HEK293 (cell line): ENCODE data around the gene MGMT.

Source experiments
- CTCF ChIA-PET: fragments of 350-600 bp; formaldehyde crosslinking; extraction: SDS; loops from one replicate; lab custom pipeline; 2021; ENCODE audit warnings: antibody characterized with exemption; lab: Yijun Ruan, JAX
- POLR2A ChIA-PET: fragments of 300-600 bp; formaldehyde crosslinking; extraction: SDS; loops from one replicate; lab custom pipeline; 2020; ENCODE audit warnings: antibody characterized with exemption, inconsistent platforms; lab: Yijun Ruan, JAX
- H3K27ac ChIP-seq: fragments of 200-500 bp; sonication (Bioruptor generic); 2 replicates; pipeline ENCODE4 v1.5.1; 2014; ENCODE audit warnings: low read depth, low read length, control low read depth, inconsistent platforms; ENCODE audit errors: extremely low read depth
- H3K36me3 ChIP-seq, 2 experiments: fragments of 200-500 bp in 1 of 2; sonication (Bioruptor generic) in 1 of 2; 1 replicate in 1 of 2; 2 replicates in 1 of 2; pipeline ENCODE4 v1.5.1; 2014 to 2017; ENCODE audit warnings: inconsistent platforms in 2 of 2, low read length in 2 of 2; ENCODE audit not compliant: control insufficient read depth in 2 of 2, insufficient read depth in 1 of 2
- H3K4me1 ChIP-seq: fragments of 200-500 bp; sonication (Bioruptor generic); 2 replicates; pipeline ENCODE4 v1.5.1; 2014; ENCODE audit warnings: mild to moderate bottlenecking, low read length, inconsistent platforms; ENCODE audit not compliant: control insufficient read depth, insufficient read depth
- H3K4me3 ChIP-seq: 2 replicates; pipeline ENCODE4 v1.5.1; 2011; ENCODE audit warnings: low read depth, mild to moderate bottlenecking, control low read depth, low read length, moderate library complexity
- H3K9me3 ChIP-seq: fragments of 200-500 bp; sonication (Bioruptor generic); 2 replicates; pipeline ENCODE4 v1.5.1; 2014; ENCODE audit warnings: low read depth, low read length, inconsistent platforms; ENCODE audit not compliant: control insufficient read depth, insufficient read depth
- GLI4 ChIP-seq: fragments of 450-650 bp; formaldehyde crosslinking; IDR thresholded peaks from 2 replicates; pipeline ENCODE4 v1.5.1; 2016; ENCODE audit warnings: missing biosample characterization, missing genetic modification characterization
- PRDM1 ChIP-seq: fragments of 450-650 bp; formaldehyde crosslinking; IDR thresholded peaks from 2 replicates; pipeline ENCODE4; 2016; ENCODE audit warnings: missing biosample characterization, missing genetic modification characterization
- PRDM10 ChIP-seq: fragments of 450-650 bp; formaldehyde crosslinking; IDR thresholded peaks from 2 replicates; pipeline ENCODE4 v1.5.1; 2016; ENCODE audit warnings: missing biosample characterization, missing genetic modification characterization
- RBAK ChIP-seq: fragments of 450-650 bp; formaldehyde crosslinking; IDR thresholded peaks from 2 replicates; pipeline ENCODE4 v1.5.1; 2016; ENCODE audit warnings: missing biosample characterization, missing genetic modification characterization
- SETDB1 ChIP-seq: IDR thresholded peaks from one replicate; pipeline ENCODE4 v1.6.1; 2017; ENCODE audit warnings: mild to moderate bottlenecking, low read length, moderate library complexity, mixed read lengths; ENCODE audit not compliant: insufficient read length
- ZNF10 ChIP-seq: fragments of 450-650 bp; formaldehyde crosslinking; IDR thresholded peaks from 2 replicates; pipeline ENCODE4 v1.5.1; 2017; ENCODE audit warnings: missing biosample characterization, missing genetic modification characterization
- ZNF155 ChIP-seq: fragments of 450-650 bp; formaldehyde crosslinking; IDR thresholded peaks from 2 replicates; pipeline ENCODE4 v1.5.1; 2016; ENCODE audit warnings: missing biosample characterization, missing genetic modification characterization
- ZNF2 ChIP-seq: fragments of 450-650 bp; formaldehyde crosslinking; IDR thresholded peaks from 2 replicates; pipeline ENCODE4 v1.5.1; 2016; ENCODE audit warnings: missing biosample characterization, missing genetic modification characterization
- ZNF24 ChIP-seq: fragments of 450-650 bp; formaldehyde crosslinking; IDR thresholded peaks from 2 replicates; pipeline ENCODE4 v1.5.1; 2016; ENCODE audit warnings: missing biosample characterization, missing genetic modification characterization
- ZNF391 ChIP-seq: fragments of 450-650 bp; formaldehyde crosslinking; IDR thresholded peaks from 2 replicates; pipeline ENCODE4 v1.5.1; 2016; ENCODE audit warnings: low read depth, missing biosample characterization, missing genetic modification characterization, borderline replicate concordance
- ZNF404 ChIP-seq: fragments of 450-650 bp; formaldehyde crosslinking; IDR thresholded peaks from 2 replicates; pipeline ENCODE4 v1.5.1; 2017; ENCODE audit warnings: missing biosample characterization, missing genetic modification characterization
- ZNF423 ChIP-seq: fragments of 450-650 bp; formaldehyde crosslinking; IDR thresholded peaks from 2 replicates; pipeline ENCODE4 v1.5.1; 2016; ENCODE audit warnings: missing biosample characterization, missing genetic modification characterization
- ZNF529 ChIP-seq: fragments of 450-650 bp; formaldehyde crosslinking; IDR thresholded peaks from 2 replicates; pipeline ENCODE4 v1.5.1; 2017; ENCODE audit warnings: missing genetic modification characterization, missing biosample characterization; ENCODE audit not compliant: insufficient replicate concordance
- ZNF558 ChIP-seq: fragments of 450-650 bp; formaldehyde crosslinking; IDR thresholded peaks from 2 replicates; pipeline ENCODE4 v1.5.1; 2016; ENCODE audit warnings: missing biosample characterization, missing genetic modification characterization
- ZNF596 ChIP-seq: fragments of 450-650 bp; IDR thresholded peaks from 2 replicates; pipeline ENCODE4 v1.5.0; 2018; ENCODE audit warnings: missing biosample characterization, mild to moderate bottlenecking, missing genetic modification characterization, moderate library complexity
- ZNF664 ChIP-seq: fragments of 450-650 bp; formaldehyde crosslinking; IDR thresholded peaks from 2 replicates; pipeline ENCODE4 v1.5.1; 2016; ENCODE audit warnings: missing biosample characterization, missing genetic modification characterization
- TF ChIP-seq, protein P1 (sequence below): fragments of 450-650 bp; formaldehyde crosslinking; conservative IDR thresholded peaks from 2 replicates; pipeline ENCODE4 v1.5.1; 2016; ENCODE audit warnings: low read depth, missing biosample characterization, missing genetic modification characterization
- TF ChIP-seq, protein P2 (sequence below): fragments of 450-650 bp; IDR thresholded peaks from 2 replicates; pipeline ENCODE4 v1.5.1; 2018; ENCODE audit warnings: missing biosample characterization, mild to moderate bottlenecking, missing genetic modification characterization
- TF ChIP-seq, protein P3 (sequence below): fragments of 450-650 bp; formaldehyde crosslinking; IDR thresholded peaks from 2 replicates; pipeline ENCODE4 v1.5.1; 2016; ENCODE audit warnings: missing biosample characterization, missing genetic modification characterization
- TF ChIP-seq, protein P4 (sequence below): fragments of 450-650 bp; formaldehyde crosslinking; IDR thresholded peaks from 2 replicates; pipeline ENCODE4 v1.5.1; 2016; ENCODE audit warnings: missing biosample characterization, missing genetic modification characterization

The MGMT gene

GRCh38 chr10:129477051-129477450 lies 10.0 kb downstream of the MGMT start:
- no peaks in the 10 kb centered on the region for H3K36me3 ChIP-seq
- no peaks in the 10 kb centered on the region for H3K9me3 ChIP-seq
- H3K27ac ChIP-seq = no peak overlapping the region
- H3K4me3 ChIP-seq = no peak overlapping the region
- ChIA-PET POLR2A (no interaction called here), CTCF (no interaction called here)
- H3K4me1 ChIP-seq = no peaks in the 10 kb centered on the region
- TF ChIP-seq, protein P1, sequence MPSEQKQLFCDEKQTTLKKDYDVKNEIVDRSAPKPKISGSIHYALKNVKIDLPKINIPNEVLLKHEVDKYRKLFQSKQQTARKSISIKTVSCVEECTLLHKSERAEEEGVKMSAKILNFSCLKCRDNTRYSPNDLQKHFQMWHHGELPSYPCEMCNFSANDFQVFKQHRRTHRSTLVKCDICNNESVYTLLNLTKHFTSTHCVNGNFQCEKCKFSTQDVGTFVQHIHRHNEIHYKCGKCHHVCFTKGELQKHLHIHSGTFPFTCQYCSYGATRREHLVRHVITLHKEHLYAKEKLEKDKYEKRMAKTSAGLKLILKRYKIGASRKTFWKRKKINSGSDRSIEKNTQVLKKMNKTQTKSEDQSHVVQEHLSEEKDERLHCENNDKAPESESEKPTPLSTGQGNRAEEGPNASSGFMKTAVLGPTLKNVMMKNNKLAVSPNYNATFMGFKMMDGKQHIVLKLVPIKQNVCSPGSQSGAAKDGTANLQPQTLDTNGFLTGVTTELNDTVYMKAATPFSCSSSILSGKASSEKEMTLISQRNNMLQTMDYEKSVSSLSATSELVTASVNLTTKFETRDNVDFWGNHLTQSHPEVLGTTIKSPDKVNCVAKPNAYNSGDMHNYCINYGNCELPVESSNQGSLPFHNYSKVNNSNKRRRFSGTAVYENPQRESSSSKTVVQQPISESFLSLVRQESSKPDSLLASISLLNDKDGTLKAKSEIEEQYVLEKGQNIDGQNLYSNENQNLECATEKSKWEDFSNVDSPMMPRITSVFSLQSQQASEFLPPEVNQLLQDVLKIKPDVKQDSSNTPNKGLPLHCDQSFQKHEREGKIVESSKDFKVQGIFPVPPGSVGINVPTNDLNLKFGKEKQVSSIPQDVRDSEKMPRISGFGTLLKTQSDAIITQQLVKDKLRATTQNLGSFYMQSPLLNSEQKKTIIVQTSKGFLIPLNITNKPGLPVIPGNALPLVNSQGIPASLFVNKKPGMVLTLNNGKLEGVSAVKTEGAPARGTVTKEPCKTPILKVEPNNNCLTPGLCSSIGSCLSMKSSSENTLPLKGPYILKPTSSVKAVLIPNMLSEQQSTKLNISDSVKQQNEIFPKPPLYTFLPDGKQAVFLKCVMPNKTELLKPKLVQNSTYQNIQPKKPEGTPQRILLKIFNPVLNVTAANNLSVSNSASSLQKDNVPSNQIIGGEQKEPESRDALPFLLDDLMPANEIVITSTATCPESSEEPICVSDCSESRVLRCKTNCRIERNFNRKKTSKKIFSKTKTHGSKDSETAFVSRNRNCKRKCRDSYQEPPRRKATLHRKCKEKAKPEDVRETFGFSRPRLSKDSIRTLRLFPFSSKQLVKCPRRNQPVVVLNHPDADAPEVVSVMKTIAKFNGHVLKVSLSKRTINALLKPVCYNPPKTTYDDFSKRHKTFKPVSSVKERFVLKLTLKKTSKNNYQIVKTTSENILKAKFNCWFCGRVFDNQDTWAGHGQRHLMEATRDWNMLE (tag by site-specific recombination) = no peak
- TF ChIP-seq ZNF423 (tag by site-specific recombination) (no peak), ZNF10 (tag by site-specific recombination) (no peak)

DNA sequence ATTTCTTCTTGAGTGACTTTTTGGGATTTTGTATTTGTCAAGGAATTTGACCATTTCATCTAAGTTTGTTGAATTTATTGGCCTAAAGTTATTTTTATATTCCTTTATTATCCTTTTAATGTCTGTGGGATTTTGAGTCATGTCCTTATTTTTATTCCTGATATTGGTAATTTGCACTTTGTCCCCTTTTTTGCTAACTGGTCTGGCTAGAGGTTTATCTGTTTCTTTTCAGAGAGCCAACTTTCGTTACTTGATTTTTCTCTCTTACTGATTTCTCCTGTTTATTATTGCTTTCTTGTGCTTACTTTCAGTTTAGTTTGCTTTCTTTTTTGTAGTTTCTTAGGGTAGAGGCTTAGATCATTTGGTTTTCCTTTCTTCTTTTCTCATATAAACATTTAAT lies 14.6 kb downstream of the MGMT start:
- H3K9me3 ChIP-seq = peaks cover 2% of the 10 kb centered on the region; the same call in 1 of the 2 replicates
- no peak overlapping the region for H3K4me3 ChIP-seq
- H3K4me1 ChIP-seq = no peaks in the 10 kb centered on the region
- POLR2A ChIA-PET = no interaction called here
- no peak overlapping the region for H3K27ac ChIP-seq
- no peaks in the 10 kb centered on the region for H3K36me3 ChIP-seq
- CTCF ChIA-PET = no interaction called here
- TF ChIP-seq PRDM1 (tag by site-specific recombination) (0 out of 2 replicates have a peak, but pooled peaks have one; percentile 42), ZNF404 (tag by site-specific recombination) (no peak), ZNF2 (tag by site-specific recombination) (no peak), SETDB1 (no peak), GLI4 (tag by site-specific recombination) (no peak), ZNF596 (tag by site-specific recombination) (no peak)
- TF ChIP-seq, protein P2, sequence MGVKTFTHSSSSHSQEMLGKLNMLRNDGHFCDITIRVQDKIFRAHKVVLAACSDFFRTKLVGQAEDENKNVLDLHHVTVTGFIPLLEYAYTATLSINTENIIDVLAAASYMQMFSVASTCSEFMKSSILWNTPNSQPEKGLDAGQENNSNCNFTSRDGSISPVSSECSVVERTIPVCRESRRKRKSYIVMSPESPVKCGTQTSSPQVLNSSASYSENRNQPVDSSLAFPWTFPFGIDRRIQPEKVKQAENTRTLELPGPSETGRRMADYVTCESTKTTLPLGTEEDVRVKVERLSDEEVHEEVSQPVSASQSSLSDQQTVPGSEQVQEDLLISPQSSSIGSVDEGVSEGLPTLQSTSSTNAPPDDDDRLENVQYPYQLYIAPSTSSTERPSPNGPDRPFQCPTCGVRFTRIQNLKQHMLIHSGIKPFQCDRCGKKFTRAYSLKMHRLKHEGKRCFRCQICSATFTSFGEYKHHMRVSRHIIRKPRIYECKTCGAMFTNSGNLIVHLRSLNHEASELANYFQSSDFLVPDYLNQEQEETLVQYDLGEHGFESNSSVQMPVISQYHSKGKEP = no peak

GRCh38 chr10:129483430-129484010 lies 16.5 kb downstream of the MGMT start:
- CTCF ChIA-PET = no interaction called here
- no peak overlapping the region for H3K4me3 ChIP-seq
- TF ChIP-seq PRDM10 (tag by site-specific recombination) (no peak), ZNF155 (0 out of 2 replicates have a peak, but pooled peaks have one; percentile 48), ZNF529 (tag by site-specific recombination) (peak; percentile 76), RBAK (tag by site-specific recombination) (no peak), ZNF664 (tag by site-specific recombination) (no peak), ZNF558 (peak; percentile 65), ZNF391 (tag by site-specific recombination) (no peak), ZNF24 (tag by site-specific recombination) (no peak)
- TF ChIP-seq, protein P3, sequence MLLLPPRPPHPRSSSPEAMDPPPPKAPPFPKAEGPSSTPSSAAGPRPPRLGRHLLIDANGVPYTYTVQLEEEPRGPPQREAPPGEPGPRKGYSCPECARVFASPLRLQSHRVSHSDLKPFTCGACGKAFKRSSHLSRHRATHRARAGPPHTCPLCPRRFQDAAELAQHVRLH (tag by site-specific recombination) = 0 out of 2 replicates have a peak, but pooled peaks have one; percentile 57
- TF ChIP-seq, protein P4, sequence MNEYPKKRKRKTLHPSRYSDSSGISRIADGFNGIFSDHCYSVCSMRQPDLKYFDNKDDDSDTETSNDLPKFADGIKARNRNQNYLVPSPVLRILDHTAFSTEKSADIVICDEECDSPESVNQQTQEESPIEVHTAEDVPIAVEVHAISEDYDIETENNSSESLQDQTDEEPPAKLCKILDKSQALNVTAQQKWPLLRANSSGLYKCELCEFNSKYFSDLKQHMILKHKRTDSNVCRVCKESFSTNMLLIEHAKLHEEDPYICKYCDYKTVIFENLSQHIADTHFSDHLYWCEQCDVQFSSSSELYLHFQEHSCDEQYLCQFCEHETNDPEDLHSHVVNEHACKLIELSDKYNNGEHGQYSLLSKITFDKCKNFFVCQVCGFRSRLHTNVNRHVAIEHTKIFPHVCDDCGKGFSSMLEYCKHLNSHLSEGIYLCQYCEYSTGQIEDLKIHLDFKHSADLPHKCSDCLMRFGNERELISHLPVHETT = 0 out of 2 replicates have a peak, but pooled peaks have one; percentile 31

More at GRCh38 chr10:129483430-129484010, 16.5 kb downstream of the MGMT start:
- Histone ChIP-seq H3K4me1 (no peaks in the 10 kb centered on the region), H3K27ac (no peak overlapping the region), H3K36me3 (no peaks in the 10 kb centered on the region), H3K9me3 (peaks cover 2% of the 10 kb centered on the region)
- POLR2A ChIA-PET = no interaction called here
